ENCODE measurements around the gene CORT. TPM values are rescaled to one million over a fixed set of nuclear protein-coding genes. Genes with fewer than 3 reads are reported as not detected.
"Not testable (repeated sequence)": the region's sequence is repeated elsewhere in the genome, so short reads cannot be mapped to it uniquely, and the experiment has no call there.

The CORT gene
- total RNA-seq, 1 donor, result 0.36 TPM

DNA sequence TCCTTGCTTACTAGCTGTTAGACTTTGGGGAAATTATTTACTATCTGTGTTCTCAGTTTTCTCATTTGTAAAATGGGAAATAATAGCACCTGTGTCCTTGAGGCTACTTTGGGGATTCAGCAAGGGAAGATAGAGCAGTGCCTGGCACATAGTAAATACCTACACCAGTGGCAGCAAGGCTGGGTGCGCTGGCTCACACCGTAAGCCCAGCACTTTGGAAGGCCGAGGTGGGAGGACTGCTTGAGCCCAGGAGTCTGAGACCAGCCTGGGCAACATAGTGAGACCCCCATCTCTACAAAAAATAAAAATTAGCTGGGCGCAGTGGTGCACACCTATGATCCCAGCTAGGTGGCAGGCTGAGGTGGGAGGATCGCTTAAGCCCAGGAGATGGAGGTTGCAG is 28.2 kb upstream of the CORT start:
- Histone ChIP-seq H3K27me3 (ENCODE audit: insufficient read depth, low read length) (no peaks in the 10 kb centered on the region), H3K9me3 (ENCODE audit: low read depth, low read length) (no peaks in the 10 kb centered on the region), H3K4me3 (ENCODE audit: insufficient read depth, low read length) (no peak overlapping the region), H3K79me2 (ENCODE audit: insufficient read depth, low read length) (no peaks in the 10 kb centered on the region), H3K4me1 (ENCODE audit: insufficient read depth, low read length) (no peaks in the 10 kb centered on the region), H2AFZ (ENCODE audit: low read length) (no peak overlapping the region), H4K20me1 (ENCODE audit: insufficient read depth, low read length) (no peaks in the 10 kb centered on the region), H3K4me2 (ENCODE audit: insufficient read depth, low read length) (no peak overlapping the region), H3K36me3 (ENCODE audit: insufficient read depth, low read length) (peaks cover 44% of the 10 kb centered on the region), H3K27ac (ENCODE audit: low read depth, low read length) (no peak overlapping the region)
- TF ChIP-seq, protein P1, sequence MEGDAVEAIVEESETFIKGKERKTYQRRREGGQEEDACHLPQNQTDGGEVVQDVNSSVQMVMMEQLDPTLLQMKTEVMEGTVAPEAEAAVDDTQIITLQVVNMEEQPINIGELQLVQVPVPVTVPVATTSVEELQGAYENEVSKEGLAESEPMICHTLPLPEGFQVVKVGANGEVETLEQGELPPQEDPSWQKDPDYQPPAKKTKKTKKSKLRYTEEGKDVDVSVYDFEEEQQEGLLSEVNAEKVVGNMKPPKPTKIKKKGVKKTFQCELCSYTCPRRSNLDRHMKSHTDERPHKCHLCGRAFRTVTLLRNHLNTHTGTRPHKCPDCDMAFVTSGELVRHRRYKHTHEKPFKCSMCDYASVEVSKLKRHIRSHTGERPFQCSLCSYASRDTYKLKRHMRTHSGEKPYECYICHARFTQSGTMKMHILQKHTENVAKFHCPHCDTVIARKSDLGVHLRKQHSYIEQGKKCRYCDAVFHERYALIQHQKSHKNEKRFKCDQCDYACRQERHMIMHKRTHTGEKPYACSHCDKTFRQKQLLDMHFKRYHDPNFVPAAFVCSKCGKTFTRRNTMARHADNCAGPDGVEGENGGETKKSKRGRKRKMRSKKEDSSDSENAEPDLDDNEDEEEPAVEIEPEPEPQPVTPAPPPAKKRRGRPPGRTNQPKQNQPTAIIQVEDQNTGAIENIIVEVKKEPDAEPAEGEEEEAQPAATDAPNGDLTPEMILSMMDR (IDR thresholded peaks at IDR 0.05; ENCODE audit: extremely low read depth, low read depth, low read length), result no peak
- no peak for DNase-seq (ENCODE audit: insufficient read length, low spot score, missing footprints)

DNA sequence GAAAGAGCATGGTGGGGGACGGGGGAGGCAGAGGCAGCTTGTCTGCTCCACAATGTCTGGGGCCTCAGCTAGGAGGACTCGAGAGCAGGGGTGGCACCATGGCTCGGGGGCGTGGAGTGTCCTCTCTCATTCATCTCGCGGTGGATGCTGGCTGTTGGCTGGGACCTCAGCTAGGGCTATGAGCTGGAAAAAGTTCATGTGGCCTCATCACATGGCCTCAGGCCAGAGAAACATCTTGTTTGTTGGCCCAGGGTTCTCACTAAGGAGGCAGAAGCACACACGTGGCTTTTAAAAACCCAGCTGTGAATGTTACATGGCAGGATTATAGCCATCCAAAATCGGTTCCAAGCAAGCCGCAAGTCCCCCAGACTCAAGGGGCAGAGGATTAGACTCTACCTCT is 25.8 kb upstream of the CORT start:
- peak; percentile 81 for DNase-seq (ENCODE audit: insufficient read length, low spot score, missing footprints)
- Histone ChIP-seq H3K79me2 (ENCODE audit: insufficient read depth, low read length) (no peaks in the 10 kb centered on the region), H3K27me3 (ENCODE audit: insufficient read depth, low read length) (no peaks in the 10 kb centered on the region), H3K9me3 (ENCODE audit: low read depth, low read length) (no peaks in the 10 kb centered on the region), H2AFZ (ENCODE audit: low read length) (no peak overlapping the region), H3K4me1 (ENCODE audit: insufficient read depth, low read length) (no peaks in the 10 kb centered on the region), H3K4me2 (ENCODE audit: insufficient read depth, low read length) (no peak overlapping the region), H3K27ac (ENCODE audit: low read depth, low read length) (no peak overlapping the region), H4K20me1 (ENCODE audit: insufficient read depth, low read length) (no peaks in the 10 kb centered on the region), H3K36me3 (ENCODE audit: insufficient read depth, low read length) (peaks cover 22% of the 10 kb centered on the region), H3K4me3 (ENCODE audit: insufficient read depth, low read length) (no peak overlapping the region)
- TF ChIP-seq, protein P1 (IDR thresholded peaks at IDR 0.05; ENCODE audit: extremely low read depth, low read depth, low read length), result no peak

DNA sequence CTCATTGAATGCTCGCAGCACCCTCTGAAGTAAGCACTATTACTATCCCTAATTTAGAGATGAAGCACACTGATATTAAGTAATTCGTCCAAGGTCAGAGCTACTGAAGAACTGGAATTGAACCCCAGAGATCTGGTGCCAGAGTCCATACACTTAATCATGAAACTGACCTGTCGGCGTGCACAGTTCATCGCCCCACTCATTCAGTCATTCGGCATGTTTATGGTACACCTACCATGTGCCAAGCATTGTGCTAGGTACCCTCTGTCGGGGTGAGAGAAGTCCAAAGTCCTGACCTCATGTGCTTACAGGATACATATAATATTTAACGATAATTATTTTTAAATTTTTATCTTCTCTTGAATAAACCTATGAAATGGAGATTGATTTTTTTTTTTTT is 25.2 kb upstream of the CORT start:
- H3K27me3 ChIP-seq (ENCODE audit: insufficient read depth, low read length), result no peaks in the 10 kb centered on the region
- no peak overlapping the region for H3K4me3 ChIP-seq (ENCODE audit: insufficient read depth, low read length)
- TF ChIP-seq, protein P1 (IDR thresholded peaks at IDR 0.05; ENCODE audit: extremely low read depth, low read depth, low read length), result no peak
- no peaks in the 10 kb centered on the region for H3K9me3 ChIP-seq (ENCODE audit: low read depth, low read length)
- no peak overlapping the region for H3K4me2 ChIP-seq (ENCODE audit: insufficient read depth, low read length)
- no peak for DNase-seq (ENCODE audit: insufficient read length, low spot score, missing footprints)
- peaks cover 1% of the 10 kb centered on the region for H3K4me1 ChIP-seq (ENCODE audit: insufficient read depth, low read length)
- no peak overlapping the region for H2AFZ ChIP-seq (ENCODE audit: low read length)
- H4K20me1 ChIP-seq (ENCODE audit: insufficient read depth, low read length), result no peaks in the 10 kb centered on the region
- peaks cover 16% of the 10 kb centered on the region for H3K36me3 ChIP-seq (ENCODE audit: insufficient read depth, low read length)
- no peaks in the 10 kb centered on the region for H3K79me2 ChIP-seq (ENCODE audit: insufficient read depth, low read length)
- no peak overlapping the region for H3K27ac ChIP-seq (ENCODE audit: low read depth, low read length)

DNA sequence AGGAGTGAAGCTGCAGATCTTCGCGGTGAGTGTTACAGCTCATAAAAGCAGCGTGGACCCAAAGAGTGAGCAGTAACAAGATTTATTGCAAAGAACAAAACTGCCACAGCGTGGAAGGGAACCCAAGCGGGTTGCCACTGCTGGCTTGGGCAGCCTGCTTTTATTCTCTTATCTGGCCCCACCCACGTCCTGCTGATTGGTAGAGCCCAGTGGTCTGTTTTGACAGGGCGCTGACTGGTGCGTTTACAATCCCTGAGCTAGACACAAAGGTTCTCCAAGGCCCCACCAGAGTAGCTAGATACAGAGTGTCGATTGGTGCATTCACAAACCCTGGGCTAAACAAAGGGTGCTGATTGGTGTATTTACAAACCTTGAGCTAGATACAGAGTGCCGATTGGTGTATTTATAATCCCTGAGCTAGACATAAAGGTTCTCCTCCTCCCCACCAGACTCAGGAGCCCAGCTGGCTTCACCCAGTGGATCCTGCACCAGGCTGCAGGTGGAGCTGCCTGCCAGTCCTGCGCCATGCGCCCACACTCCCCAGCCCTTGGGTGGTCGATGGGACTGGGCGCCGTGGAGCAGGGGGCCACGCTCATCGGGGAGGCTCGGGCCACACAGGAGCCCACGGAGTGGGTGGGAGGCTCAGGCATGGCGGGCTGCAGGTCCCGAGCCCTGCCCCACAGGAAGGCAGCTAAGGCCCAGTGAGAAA is 23.9 kb upstream of the CORT start:
- H3K36me3 ChIP-seq (ENCODE audit: insufficient read depth, low read length); H3K27ac ChIP-seq (ENCODE audit: low read depth, low read length); H3K27me3 ChIP-seq (ENCODE audit: insufficient read depth, low read length); DNase-seq (ENCODE audit: insufficient read length, low spot score, missing footprints); H3K79me2 ChIP-seq (ENCODE audit: insufficient read depth, low read length); H4K20me1 ChIP-seq (ENCODE audit: insufficient read depth, low read length); H3K9me3 ChIP-seq (ENCODE audit: low read depth, low read length); H3K4me3 ChIP-seq (ENCODE audit: insufficient read depth, low read length); H3K4me2 ChIP-seq (ENCODE audit: insufficient read depth, low read length); H3K4me1 ChIP-seq (ENCODE audit: insufficient read depth, low read length); H2AFZ ChIP-seq (ENCODE audit: low read length): not testable (repeated sequence)

DNA sequence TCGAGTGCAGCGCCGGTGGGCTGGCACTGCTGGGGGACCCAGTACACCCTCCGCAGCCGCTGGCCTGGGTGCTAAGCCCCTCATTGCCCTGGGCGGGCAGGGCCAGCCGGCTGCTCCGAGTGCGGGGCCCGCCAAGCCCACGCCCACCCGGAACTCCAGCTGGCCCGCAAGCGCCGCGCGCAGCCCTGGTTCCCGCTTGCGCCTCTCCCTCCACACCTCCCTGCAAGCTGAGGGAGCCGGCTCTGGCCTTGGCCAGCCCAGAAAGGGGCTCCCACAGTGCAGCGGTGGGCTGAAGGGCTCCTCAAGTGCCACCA is 23.3 kb upstream of the CORT start:
- not testable (repeated sequence) for H3K27me3 ChIP-seq (ENCODE audit: insufficient read depth, low read length); H4K20me1 ChIP-seq (ENCODE audit: insufficient read depth, low read length); H3K79me2 ChIP-seq (ENCODE audit: insufficient read depth, low read length); H3K4me2 ChIP-seq (ENCODE audit: insufficient read depth, low read length); H3K27ac ChIP-seq (ENCODE audit: low read depth, low read length); H2AFZ ChIP-seq (ENCODE audit: low read length); H3K36me3 ChIP-seq (ENCODE audit: insufficient read depth, low read length); DNase-seq (ENCODE audit: insufficient read length, low spot score, missing footprints); H3K9me3 ChIP-seq (ENCODE audit: low read depth, low read length); H3K4me3 ChIP-seq (ENCODE audit: insufficient read depth, low read length)
- peaks cover 12% of the 10 kb centered on the region for H3K4me1 ChIP-seq (ENCODE audit: insufficient read depth, low read length)

Data from osteoblast (primary cell).